ENCODE measurements around the gene TSR3.

- TF ChIP-seq, protein P1, sequence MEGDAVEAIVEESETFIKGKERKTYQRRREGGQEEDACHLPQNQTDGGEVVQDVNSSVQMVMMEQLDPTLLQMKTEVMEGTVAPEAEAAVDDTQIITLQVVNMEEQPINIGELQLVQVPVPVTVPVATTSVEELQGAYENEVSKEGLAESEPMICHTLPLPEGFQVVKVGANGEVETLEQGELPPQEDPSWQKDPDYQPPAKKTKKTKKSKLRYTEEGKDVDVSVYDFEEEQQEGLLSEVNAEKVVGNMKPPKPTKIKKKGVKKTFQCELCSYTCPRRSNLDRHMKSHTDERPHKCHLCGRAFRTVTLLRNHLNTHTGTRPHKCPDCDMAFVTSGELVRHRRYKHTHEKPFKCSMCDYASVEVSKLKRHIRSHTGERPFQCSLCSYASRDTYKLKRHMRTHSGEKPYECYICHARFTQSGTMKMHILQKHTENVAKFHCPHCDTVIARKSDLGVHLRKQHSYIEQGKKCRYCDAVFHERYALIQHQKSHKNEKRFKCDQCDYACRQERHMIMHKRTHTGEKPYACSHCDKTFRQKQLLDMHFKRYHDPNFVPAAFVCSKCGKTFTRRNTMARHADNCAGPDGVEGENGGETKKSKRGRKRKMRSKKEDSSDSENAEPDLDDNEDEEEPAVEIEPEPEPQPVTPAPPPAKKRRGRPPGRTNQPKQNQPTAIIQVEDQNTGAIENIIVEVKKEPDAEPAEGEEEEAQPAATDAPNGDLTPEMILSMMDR (IDR thresholded peaks at IDR 0.05) = no peak
- no peak for TF ChIP-seq POLR2A (IDR thresholded peaks at IDR 0.05)
These were observed 41.1 kb upstream of the TSR3 start for GRCh38 chr16:1392826-1393225.

Measured in adrenal gland (tissue), 5 donors.